ENCODE measurements around the gene MUC6. TPM values are rescaled to one million over a fixed set of nuclear protein-coding genes. Genes with fewer than 3 reads are reported as not detected.

The MUC6 gene
- total RNA-seq, 2 donors from 2014 or later, result not detected

- Histone ChIP-seq H3K27ac (no peak overlapping the region), H3K4me1 (no peaks in the 10 kb centered on the region), H3K36me3 (peaks cover 70% of the 10 kb centered on the region), H3K9me3 (no peaks in the 10 kb centered on the region), H3K27me3 (no peaks in the 10 kb centered on the region), H3K4me3 (no peak overlapping the region)
- TF ChIP-seq CTCF (IDR thresholded peaks at IDR 0.05), result no peak
- DNase-seq (ENCODE audit: low spot score), result no peak
Measured at GRCh38 chr11:986952-987305, 49.6 kb downstream of the MUC6 start.

GRCh38 chr11:986270-986951 is 50.1 kb downstream of the MUC6 start:
- H3K4me1 ChIP-seq, result no peaks in the 10 kb centered on the region
- no peak for DNase-seq (ENCODE audit: low spot score)
- no peak for TF ChIP-seq CTCF (IDR thresholded peaks at IDR 0.05)
- no peaks in the 10 kb centered on the region for H3K9me3 ChIP-seq
- no peak overlapping the region for H3K4me3 ChIP-seq
- peaks cover 75% of the 10 kb centered on the region for H3K36me3 ChIP-seq
- no peak overlapping the region for H3K27ac ChIP-seq
- no peaks in the 10 kb centered on the region for H3K27me3 ChIP-seq

- H3K4me3 ChIP-seq, result no peak overlapping the region
- peaks cover 0 to 2% of the 10 kb centered on the region in 2 donors for H3K4me1 ChIP-seq
- peaks cover 79% of the 10 kb centered on the region for H3K36me3 ChIP-seq
- DNase-seq (ENCODE audit: low spot score), result no peak
- H3K9me3 ChIP-seq, result no peaks in the 10 kb centered on the region
- no peaks in the 10 kb centered on the region for H3K27me3 ChIP-seq
- TF ChIP-seq CTCF (IDR thresholded peaks at IDR 0.05), result no peak
- no peak overlapping the region for H3K27ac ChIP-seq
Measured at GRCh38 chr11:985848-986247, 50.7 kb downstream of the MUC6 start.

- TF ChIP-seq CTCF (IDR thresholded peaks at IDR 0.05), result no peak
- Histone ChIP-seq H3K36me3 (peaks cover 79% of the 10 kb centered on the region), H3K27ac (no peak overlapping the region), H3K27me3 (no peaks in the 10 kb centered on the region), H3K4me1 (peaks cover 0 to 6% of the 10 kb centered on the region in 2 donors), H3K9me3 (no peaks in the 10 kb centered on the region), H3K4me3 (no peak overlapping the region)
- DNase-seq (ENCODE audit: low spot score), result no peak
Measured at GRCh38 chr11:985406-985805, 51.1 kb downstream of the MUC6 start.

GRCh38 chr11:984546-984945 is 52.0 kb downstream of the MUC6 start:
- Histone ChIP-seq H3K4me1 (peaks cover 0 to 9% of the 10 kb centered on the region in 2 donors), H3K36me3 (peaks cover 72% of the 10 kb centered on the region), H3K27ac (no peak overlapping the region), H3K27me3 (no peaks in the 10 kb centered on the region), H3K9me3 (no peaks in the 10 kb centered on the region), H3K4me3 (no peak overlapping the region)
- no peak for TF ChIP-seq CTCF (IDR thresholded peaks at IDR 0.05)
- DNase-seq (ENCODE audit: low spot score), result no peak

- peaks cover 0 to 16% of the 10 kb centered on the region in 2 donors for H3K4me1 ChIP-seq
- H3K9me3 ChIP-seq, result no peaks in the 10 kb centered on the region
- TF ChIP-seq CTCF (IDR thresholded peaks at IDR 0.05), result no peak
- no peaks in the 10 kb centered on the region for H3K27me3 ChIP-seq
- DNase-seq (ENCODE audit: low spot score), result no peak
- no peak overlapping the region for H3K27ac ChIP-seq
- no peak overlapping the region for H3K4me3 ChIP-seq
- H3K36me3 ChIP-seq, result peaks cover 61% of the 10 kb centered on the region
Measured at GRCh38 chr11:981764-982163, 54.8 kb downstream of the MUC6 start.
